Left colon (tissue), 2 donors: Measurements from ENCODE around the gene POLR1B. TPM values are rescaled to one million over a fixed set of nuclear protein-coding genes. Genes with fewer than 3 reads are reported as not detected.

Source experiments
- ATAC-seq: fragments of 200-7000 bp; cut with Tn5 transposase; one replicate; pipeline ENCODE4 v1.9.1; 2020; ENCODE audit warnings: mild to moderate bottlenecking, moderate library complexity
- DNase-seq, 2 donors: peaks; one replicate each; pipeline ENCODE4 v3.0.0-alpha.2; 2020
- intact Hi-C, 2 donors: fragments of 100-400 bp; cut with DNase I in 1 of 2; cut with micrococcal nuclease in 1 of 2; formaldehyde crosslinking; loops; one replicate each; pipeline versions ENCODE4 v1.11.2 to v1.14.0; 2022; cut with DNase I, micrococcal nuclease
- total RNA-seq, 2 donors: library from RNA; stranded (reverse); fragmentation: NEBNext Ultra II Directional; extraction: Animal tissue kit (Norgen Biotek cat#: 25700); gene quantifications; one replicate each; pipeline ENCODE4 v1.2.1, GENCODE V29; 2021
- donor health status: DM: no; HTN: no; CAD: no.
- donor health status: DM: yes; HTN: yes; CAD: no.

The POLR1B gene
- total RNA-seq, 2 donors from 2014 or later, result 14.2 to 17.3 TPM

DNA sequence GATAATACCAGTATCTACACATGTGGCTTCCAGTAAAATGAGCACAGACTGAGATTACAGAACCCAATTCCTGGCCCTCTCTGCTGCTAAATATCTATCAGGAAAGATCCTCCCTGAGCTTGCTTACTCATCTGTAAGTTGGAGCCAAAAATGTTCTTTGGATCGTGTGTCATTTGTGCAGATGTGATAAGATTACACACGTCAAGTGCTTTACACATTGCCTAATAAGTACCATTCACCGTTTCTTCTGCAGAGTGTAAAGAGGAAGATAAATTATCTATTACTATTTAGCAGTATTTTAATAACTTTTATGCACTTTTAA, 80.2 kb downstream of the POLR1B start:
- DNase-seq, result no peak
- intact Hi-C loops, result loop anchor here in 1 of 2 donors (10.0 kb wide), 1 partner anchor 102 kb away; the partner anchor contains the start of gene NT5DC4

DNA sequence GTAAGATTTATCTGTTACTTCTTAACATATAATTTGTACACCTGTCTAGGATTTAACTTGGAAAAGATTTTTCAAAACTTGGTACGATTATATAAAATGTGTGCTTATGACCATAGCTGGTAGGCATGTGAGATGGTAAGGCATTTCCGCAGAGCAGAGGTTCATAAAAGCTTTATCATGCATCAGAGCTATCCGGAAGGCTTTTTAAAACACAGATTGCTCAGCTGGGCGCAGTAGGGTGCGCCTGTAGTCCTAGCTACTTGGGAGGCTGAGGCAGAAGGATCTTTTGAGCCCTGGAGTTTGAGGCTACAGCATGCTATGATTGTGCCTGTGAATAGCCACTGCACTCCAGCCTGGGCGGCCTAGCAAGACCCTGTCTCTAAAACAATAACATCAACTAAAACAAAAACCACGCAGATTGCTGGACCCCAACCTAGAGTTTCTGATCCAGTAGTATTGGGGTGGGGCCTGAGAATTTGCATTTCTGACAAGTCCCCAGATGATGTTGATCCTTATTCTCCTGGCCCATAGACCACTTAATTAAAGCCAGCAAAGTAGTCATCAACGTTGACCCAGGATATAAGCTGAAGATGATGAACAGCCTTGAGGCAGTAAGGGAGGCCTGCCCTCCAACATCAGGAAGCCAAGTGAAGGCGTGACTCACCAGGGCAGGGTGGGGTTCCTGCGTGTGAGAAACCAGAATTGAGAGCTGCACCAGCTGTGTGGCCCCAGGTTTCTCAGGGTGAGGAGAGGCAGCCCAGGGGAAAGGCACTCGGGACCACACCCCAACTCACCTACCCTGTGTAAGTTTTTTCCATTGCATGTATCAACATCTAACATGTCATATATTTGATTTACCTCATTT, 81.9 kb downstream of the POLR1B start:
- ATAC-seq, result peak; percentile 91
- intact Hi-C loops, result loop anchor here in 1 of 2 donors (10.0 kb wide), 1 partner anchor 101 kb away; the partner anchor contains the start of gene NT5DC4
- DNase-seq, result peak; percentile 51 to 81

More for the DNA sequence above, 80.2 kb downstream of the POLR1B start:
- no peak for ATAC-seq

DNA sequence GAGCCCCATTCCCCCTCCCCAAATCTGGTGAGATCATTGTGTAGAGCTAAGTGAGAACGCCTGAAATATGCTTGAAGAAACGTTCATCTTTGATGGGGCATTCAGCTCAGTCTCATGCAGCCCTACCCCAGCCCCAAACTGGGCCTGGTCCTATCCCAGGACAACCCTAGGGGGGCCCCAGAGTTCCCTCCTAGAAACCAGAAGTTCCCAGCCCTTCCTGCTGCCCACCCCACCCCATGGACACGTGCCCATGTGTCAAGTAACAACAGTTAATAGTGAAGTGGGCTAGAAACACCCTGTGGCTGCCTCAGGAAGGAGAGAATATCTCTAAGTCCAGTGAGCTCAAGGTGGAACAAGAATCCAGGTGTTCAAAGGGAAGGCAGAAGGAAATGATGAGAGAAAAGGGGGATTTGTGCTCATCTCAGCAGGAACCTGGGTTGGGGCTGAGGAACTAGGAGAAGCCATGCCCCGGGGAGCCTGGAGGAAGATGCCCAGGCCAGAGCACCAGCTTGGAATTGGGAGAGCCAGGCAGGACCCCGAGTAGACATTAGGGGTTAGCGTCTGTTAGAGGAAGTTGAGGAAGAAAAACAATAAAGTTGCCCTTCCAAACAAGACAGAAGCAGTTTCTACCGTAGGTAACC, 83.3 kb downstream of the POLR1B start:
- no peak for DNase-seq
- intact Hi-C loops, result loop anchor here (5.0 to 10.0 kb wide), 2 partner anchors 99 to 102 kb away; partner anchors contain the start of gene NT5DC4 (in 1 of the 2)
- ATAC-seq, result no peak

DNA sequence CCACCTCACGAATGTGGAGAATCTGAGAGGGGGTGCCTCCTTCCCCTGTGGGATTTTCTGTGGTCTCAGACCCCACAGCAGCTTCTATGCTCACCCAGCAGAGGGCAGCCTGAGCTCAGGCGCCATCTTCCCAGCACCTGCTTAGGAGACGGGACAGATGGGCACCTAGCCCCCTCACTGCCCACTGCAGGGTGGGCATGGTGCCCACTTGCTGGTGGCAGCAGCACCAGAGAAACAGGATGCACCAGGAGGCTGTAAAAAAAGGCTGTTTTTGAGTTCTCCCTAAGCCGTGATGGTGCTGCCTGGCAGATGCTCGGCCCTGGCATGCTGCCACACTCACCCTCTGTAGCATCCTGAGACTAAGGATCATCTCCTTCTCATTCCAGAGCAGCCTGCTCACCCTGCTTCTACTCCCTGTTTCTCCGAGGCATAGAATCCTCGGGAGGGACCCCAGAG, 84.4 kb downstream of the POLR1B start:
- peak in 1 of 2 donors; percentile 59 for DNase-seq
- ATAC-seq, result peak; percentile 63
- intact Hi-C loops, result loop anchor here (5.0 to 10.0 kb wide), 2 partner anchors 98 to 101 kb away; partner anchors contain the start of gene NT5DC4 (in 1 of the 2)

Other genes with a start within 250 kb of the POLR1B start
- 10 to 100 TPM; 10.7 to 11.4 TPM for gene RGPD8, start 108.8 kb upstream of the POLR1B start, total RNA-seq
- 10 to 100 TPM; 19.9 to 20.5 TPM for gene TTL, start 60.3 kb upstream of the POLR1B start, total RNA-seq
- 10 to 100 TPM; 30.7 to 32.2 TPM for gene CHCHD5, start 42.1 kb downstream of the POLR1B start, total RNA-seq
- 100 to 1,000 TPM in 1 of 2 donors, 10 to 100 TPM in 1; 61.6 to 128 TPM for gene SLC20A1, start 103.5 kb downstream of the POLR1B start, total RNA-seq
- gene NT5DC4, start 178.6 kb downstream of the POLR1B start, total RNA-seq, result not detected
- gene CKAP2L, start 222.1 kb downstream of the POLR1B start, total RNA-seq, result 1 to 10 TPM; 1.4 to 4.7 TPM
- under 1 TPM; 0.12 to 0.17 TPM for gene IL1A, start 242.0 kb downstream of the POLR1B start, total RNA-seq